Right lobe of liver (tissue), 6 donors: ENCODE measurements around the gene WDR20. TPM values are rescaled to one million over a fixed set of nuclear protein-coding genes. Genes with fewer than 3 reads are reported as not detected.
"Not testable (repeated sequence)": the region's sequence is repeated elsewhere in the genome, so short reads cannot be mapped to it uniquely, and the experiment has no call there.

Experiments
- ATAC-seq, 4 donors: fragments of 200-7000 bp; cut with Tn5 transposase; one replicate each; pipeline ENCODE4 v1.9.1; 2020; ENCODE audit warnings: mild to moderate bottlenecking in 4 of 4, moderate library complexity in 4 of 4
- DNase-seq, 3 donors: peaks; one replicate each; pipeline ENCODE4 v3.0.0-alpha.2; 2020
- H3K27ac ChIP-seq, 3 donors: fragments of 200-600 bp; one replicate each; pipeline ENCODE4 v1.8.0; 2022
- H3K27me3 ChIP-seq, 2 donors: fragments of 200-600 bp; one replicate each; pipeline ENCODE4 v1.8.0; 2022
- H3K36me3 ChIP-seq, 4 donors: fragments of 200-600 bp; sonication (generic) in 1 of 4; one replicate each; pipeline versions ENCODE4 v1.5.1 to v1.8.0; 2017 to 2022; ENCODE audit warnings: control low read depth in 1 of 4
- H3K4me1 ChIP-seq, 4 donors: fragments of 200-600 bp; sonication (generic) in 1 of 4; one replicate each; pipeline versions ENCODE4 v1.5.1 to v1.8.0; 2017 to 2022; ENCODE audit warnings: control low read depth in 1 of 4
- H3K4me3 ChIP-seq, 3 donors: fragments of 200-600 bp; one replicate each; pipeline ENCODE4 v1.8.0; 2022
- H3K9me3 ChIP-seq, 4 donors: fragments of 200-600 bp; sonication (generic) in 1 of 4; one replicate each; pipeline versions ENCODE4 v1.5.1 to v1.8.0; 2017 to 2022; ENCODE audit warnings: control low read depth in 1 of 4
- POLR2A ChIP-seq: fragments of 450-650 bp; IDR thresholded peaks from one replicate; pipeline ENCODE4 v1.6.1; 2017; ENCODE audit warnings: antibody characterized with exemption, mild to moderate bottlenecking
- WGBS: methylation state at CpG from one replicate; pipeline ENCODE4 v1.1.6; 2018; ENCODE audit warnings: low coverage, low lambda C conversion rate; ENCODE audit not compliant: insufficient coverage; ENCODE audit errors: missing lambda C conversion rate; 5-methylcytosine and 5-hydroxymethylcytosine counted together
- intact Hi-C, 2 donors: fragments of 100-400 bp; cut with DNase I; formaldehyde crosslinking; loops; one replicate each; pipeline versions ENCODE4 v1.11.2 to v1.14.1; 2022
- total RNA-seq, 6 experiments: library from RNA; depleted of rRNA in 2 of 6; stranded (reverse); fragments of >200 nt in 2 of 6; fragmentation: NEBNext Ultra II Directional in 3 of 6; extraction: Animal tissue kit (Norgen Biotek cat#: 25700) in 3 of 6; gene quantifications; one replicate each; pipeline versions ENCODE4 v1.1.0 to v1.2.4, GENCODE V29; 2016 to 2023
- TF ChIP-seq, protein P1 (sequence below), 4 donors: fragments of 200-600 bp in 3 of 4; fragments of 450-650 bp in 1 of 4; IDR thresholded peaks; one replicate each; pipeline versions ENCODE4 v1.5.1 to v1.8.0; 2016 to 2022; ENCODE audit warnings: antibody characterized with exemption in 4 of 4, mild to moderate bottlenecking in 2 of 4
- donor health status: DM: no; HTN: yes; CAD: no.
- donor health status: DM: no; HTN: no; CAD: no.
- donor health status: DM: no; HTN: no; CAD: no.
- donor health status: DM: no; HTN: yes; CAD: no.
- donor health status: DM: no; HTN: yes; CAD: no.

The WDR20 gene
- total RNA-seq, 6 experiments from 2014 or later = 6.3 to 14.7 (median 12.4) TPM

GRCh38 chr14:102145395-102145794, 5.7 kb downstream of the WDR20 start:
- intact Hi-C loops = no loop called here
- ATAC-seq (no peak), DNase-seq (no peak)
- H3K4me1 ChIP-seq = peaks cover 0 to 24% (median 8%) of the 10 kb centered on the region in 4 donors
- no peak for TF ChIP-seq POLR2A
- TF ChIP-seq, protein P1, sequence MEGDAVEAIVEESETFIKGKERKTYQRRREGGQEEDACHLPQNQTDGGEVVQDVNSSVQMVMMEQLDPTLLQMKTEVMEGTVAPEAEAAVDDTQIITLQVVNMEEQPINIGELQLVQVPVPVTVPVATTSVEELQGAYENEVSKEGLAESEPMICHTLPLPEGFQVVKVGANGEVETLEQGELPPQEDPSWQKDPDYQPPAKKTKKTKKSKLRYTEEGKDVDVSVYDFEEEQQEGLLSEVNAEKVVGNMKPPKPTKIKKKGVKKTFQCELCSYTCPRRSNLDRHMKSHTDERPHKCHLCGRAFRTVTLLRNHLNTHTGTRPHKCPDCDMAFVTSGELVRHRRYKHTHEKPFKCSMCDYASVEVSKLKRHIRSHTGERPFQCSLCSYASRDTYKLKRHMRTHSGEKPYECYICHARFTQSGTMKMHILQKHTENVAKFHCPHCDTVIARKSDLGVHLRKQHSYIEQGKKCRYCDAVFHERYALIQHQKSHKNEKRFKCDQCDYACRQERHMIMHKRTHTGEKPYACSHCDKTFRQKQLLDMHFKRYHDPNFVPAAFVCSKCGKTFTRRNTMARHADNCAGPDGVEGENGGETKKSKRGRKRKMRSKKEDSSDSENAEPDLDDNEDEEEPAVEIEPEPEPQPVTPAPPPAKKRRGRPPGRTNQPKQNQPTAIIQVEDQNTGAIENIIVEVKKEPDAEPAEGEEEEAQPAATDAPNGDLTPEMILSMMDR (IDR thresholded peaks at IDR 0.05) = no peak
- no peaks in the 10 kb centered on the region for H3K36me3 ChIP-seq
- no peak overlapping the region for H3K27ac ChIP-seq
- WGBS = 79% methylated on average over 5 of the region's 6 CpGs
- no peaks in the 10 kb centered on the region for H3K9me3 ChIP-seq
- no peaks in the 10 kb centered on the region for H3K27me3 ChIP-seq
- H3K4me3 ChIP-seq = no peak overlapping the region

- H3K4me1 ChIP-seq = peaks cover 0 to 14% (median 2%) of the 10 kb centered on the region in 4 donors
- TF ChIP-seq, protein P1 (IDR thresholded peaks at IDR 0.05) = no peak
- no peak for TF ChIP-seq POLR2A
- no peaks in the 10 kb centered on the region for H3K9me3 ChIP-seq
- 91% methylated on average over 2 of the region's 2 CpGs for WGBS
- no peaks in the 10 kb centered on the region for H3K36me3 ChIP-seq
- DNase-seq = no peak
- H3K27ac ChIP-seq = no peak overlapping the region
- ATAC-seq = no peak
- intact Hi-C loops = no loop called here
- H3K27me3 ChIP-seq = no peaks in the 10 kb centered on the region
- no peak overlapping the region for H3K4me3 ChIP-seq
These were observed 6.7 kb downstream of the WDR20 start for GRCh38 chr14:102146423-102146822.

- 91% methylated on average over 5 of the region's 7 CpGs for WGBS
- Histone ChIP-seq H3K27me3 (no peaks in the 10 kb centered on the region), H3K4me1 (peaks cover 0 to 17% (median 6%) of the 10 kb centered on the region in 4 donors), H3K27ac (no peak overlapping the region), H3K4me3 (no peak overlapping the region), H3K9me3 (no peaks in the 10 kb centered on the region), H3K36me3 (no peaks in the 10 kb centered on the region)
- intact Hi-C loops = no loop called here
- ATAC-seq (no peak), DNase-seq (no peak)
- TF ChIP-seq, protein P1 (IDR thresholded peaks at IDR 0.05) = no peak
- no peak for TF ChIP-seq POLR2A
These were observed 10.4 kb downstream of the WDR20 start for GRCh38 chr14:102150083-102150482.

GRCh38 chr14:102150744-102151143, 11.0 kb downstream of the WDR20 start:
- H3K36me3 ChIP-seq = no peaks in the 10 kb centered on the region
- no peak for TF ChIP-seq POLR2A
- TF ChIP-seq, protein P1 (IDR thresholded peaks at IDR 0.05) = no peak
- no peak overlapping the region for H3K27ac ChIP-seq
- intact Hi-C loops = no loop called here
- no peak overlapping the region for H3K4me3 ChIP-seq
- peak in 2 of 4 donors; percentile 17 to 54 for ATAC-seq
- peaks cover 0 to 17% (median 6%) of the 10 kb centered on the region in 4 donors for H3K4me1 ChIP-seq
- 100% methylated on average over 1 of the region's 1 CpG for WGBS
- H3K9me3 ChIP-seq = no peaks in the 10 kb centered on the region
- H3K27me3 ChIP-seq = no peaks in the 10 kb centered on the region
- no peak for DNase-seq

- H3K9me3 ChIP-seq, ATAC-seq, H3K27ac ChIP-seq, H3K36me3 ChIP-seq, H3K27me3 ChIP-seq, intact Hi-C loops, DNase-seq, H3K4me3 ChIP-seq: not testable (repeated sequence)
- peaks cover 0 to 17% (median 6%) of the 10 kb centered on the region in 4 donors for H3K4me1 ChIP-seq
- WGBS = 95% methylated on average over 3 of the region's 3 CpGs
These were observed 11.7 kb downstream of the WDR20 start for GRCh38 chr14:102151411-102151810.
